ENCODE data around the gene CDX1.

Gene CDX1

DNA sequence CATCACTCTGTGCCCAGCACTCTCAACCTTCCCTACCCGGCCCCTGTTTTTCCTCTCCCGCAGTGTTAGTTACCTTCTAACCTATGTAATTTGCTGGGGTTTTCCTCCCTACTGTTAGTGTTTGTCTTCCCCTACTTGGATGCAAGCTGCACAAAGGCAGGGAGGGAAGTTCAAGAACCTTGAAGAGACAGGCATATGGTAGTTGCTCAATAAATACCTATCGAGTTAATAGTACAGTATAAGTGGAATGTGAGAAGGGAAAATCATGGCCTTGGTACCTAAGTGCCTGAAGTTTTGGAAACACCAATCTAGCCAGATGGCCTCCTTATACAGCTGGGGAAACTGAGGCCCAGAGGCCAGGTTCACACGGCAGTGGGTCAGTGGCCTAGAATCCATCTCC lies 35.1 kb upstream of the CDX1 start:
- in situ Hi-C loops (cut with HindIII; ENCODE audit: low sequenced_read_pairs) = no loop called here

DNA sequence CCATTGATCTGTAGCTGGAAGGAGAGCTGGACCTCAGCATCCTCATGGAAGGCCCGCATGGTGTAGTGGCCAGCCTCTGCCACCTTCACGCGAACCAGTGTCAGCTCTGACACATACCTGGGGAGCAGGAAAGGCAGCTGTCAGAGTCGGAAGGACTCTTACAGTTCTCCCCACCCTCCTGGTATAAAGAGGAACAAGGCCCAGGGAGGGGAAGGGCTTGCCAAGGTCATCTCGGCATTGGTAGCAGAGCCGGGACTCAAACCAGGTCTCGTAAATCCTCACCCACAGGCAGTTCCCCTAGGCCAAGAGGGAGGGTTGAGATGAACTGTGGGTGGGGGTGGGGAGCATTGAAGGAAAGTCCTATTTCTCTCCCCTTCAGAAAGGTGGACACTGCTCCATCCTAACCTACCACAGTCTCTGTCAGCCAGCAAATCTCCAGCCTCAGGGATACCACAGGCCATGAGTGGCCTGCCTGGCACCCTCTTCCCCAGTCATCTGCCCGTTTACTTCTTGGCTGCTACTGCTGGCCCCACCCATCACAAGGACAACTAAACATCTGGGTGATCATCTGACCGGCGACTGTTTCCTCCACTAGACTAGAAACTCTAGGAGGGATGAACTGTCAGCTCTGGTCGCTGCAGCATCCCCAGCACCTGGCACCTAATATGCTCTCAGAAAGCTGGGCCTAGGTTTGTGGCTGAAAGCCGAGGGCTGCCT lies 34.4 kb upstream of the CDX1 start:
- in situ Hi-C loops (cut with HindIII; ENCODE audit: low sequenced_read_pairs) = no loop called here

GRCh38 chr5:150132740-150133139 lies 33.8 kb upstream of the CDX1 start:
- in situ Hi-C loops (cut with HindIII; ENCODE audit: low sequenced_read_pairs) = no loop called here

DNA sequence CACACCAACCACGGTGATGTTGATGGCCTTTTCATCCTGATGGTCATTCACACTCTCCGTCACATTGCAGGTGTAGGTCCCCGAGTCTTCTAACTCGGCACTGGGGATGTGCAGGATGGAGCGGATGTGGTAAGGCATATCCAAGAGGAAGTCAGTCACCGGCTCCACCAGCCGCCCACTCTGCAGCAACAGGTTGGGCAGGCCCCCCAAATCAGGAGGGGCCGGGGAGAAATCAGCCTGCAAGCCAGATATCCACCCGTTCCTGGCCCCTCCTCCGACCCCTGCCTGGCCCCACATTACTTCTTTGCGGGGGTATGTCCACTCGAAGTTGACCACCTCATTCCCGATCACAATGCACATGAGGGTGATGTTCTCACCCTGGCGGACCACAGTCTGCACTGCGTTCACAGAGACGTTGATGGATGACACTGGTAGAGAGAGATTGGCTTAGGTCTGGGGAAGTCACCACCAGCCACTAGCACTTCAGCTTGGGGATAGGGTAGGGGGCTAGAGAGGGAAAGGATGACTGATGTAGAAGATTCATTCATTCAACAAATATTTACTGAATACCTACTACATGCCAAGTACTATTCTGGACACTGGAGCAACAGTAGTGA lies 32.9 kb upstream of the CDX1 start:
- in situ Hi-C loops (cut with HindIII; ENCODE audit: low sequenced_read_pairs) = no loop called here

GRCh38 chr5:150134198-150134588 lies 32.4 kb upstream of the CDX1 start:
- in situ Hi-C loops (cut with HindIII; ENCODE audit: low sequenced_read_pairs) = no loop called here

DNA sequence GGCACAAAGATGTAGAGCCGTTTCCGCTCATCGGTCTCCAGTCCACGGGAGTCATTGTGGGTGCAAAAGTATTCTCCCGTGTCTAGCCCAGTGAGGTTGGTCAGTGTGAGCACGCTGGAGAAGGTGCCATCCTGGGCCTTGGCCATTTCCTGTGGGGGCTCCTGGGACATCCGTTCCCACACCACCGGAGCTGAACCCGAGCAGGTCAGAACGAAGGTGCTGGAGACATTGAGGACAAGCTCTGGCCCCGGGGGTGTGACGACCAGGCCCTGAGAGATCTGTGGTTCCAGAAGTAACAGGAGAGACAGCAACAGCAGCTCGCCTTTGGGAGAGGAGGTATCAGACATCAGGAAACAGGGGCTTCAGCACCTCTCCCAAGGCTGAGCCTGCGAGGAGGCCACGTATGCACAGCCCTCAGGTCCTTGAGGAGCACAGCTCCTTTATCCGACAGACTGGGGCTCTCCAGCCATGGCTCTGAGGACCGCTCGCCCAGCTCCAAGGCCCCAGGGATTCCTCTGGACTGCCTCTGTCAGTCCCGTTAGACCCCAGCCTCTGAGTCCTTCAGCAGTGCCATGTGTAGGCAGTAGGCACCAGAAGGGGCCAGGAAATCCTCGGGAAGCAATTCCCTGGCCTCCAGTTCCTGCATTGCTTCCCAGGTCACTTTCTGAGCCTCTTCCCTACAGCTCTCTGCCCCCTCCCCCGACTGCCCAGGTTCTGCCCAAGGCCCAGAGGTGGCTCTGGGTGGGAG lies 30.8 kb upstream of the CDX1 start:
- in situ Hi-C loops (cut with HindIII; ENCODE audit: low sequenced_read_pairs) = no loop called here

DNA sequence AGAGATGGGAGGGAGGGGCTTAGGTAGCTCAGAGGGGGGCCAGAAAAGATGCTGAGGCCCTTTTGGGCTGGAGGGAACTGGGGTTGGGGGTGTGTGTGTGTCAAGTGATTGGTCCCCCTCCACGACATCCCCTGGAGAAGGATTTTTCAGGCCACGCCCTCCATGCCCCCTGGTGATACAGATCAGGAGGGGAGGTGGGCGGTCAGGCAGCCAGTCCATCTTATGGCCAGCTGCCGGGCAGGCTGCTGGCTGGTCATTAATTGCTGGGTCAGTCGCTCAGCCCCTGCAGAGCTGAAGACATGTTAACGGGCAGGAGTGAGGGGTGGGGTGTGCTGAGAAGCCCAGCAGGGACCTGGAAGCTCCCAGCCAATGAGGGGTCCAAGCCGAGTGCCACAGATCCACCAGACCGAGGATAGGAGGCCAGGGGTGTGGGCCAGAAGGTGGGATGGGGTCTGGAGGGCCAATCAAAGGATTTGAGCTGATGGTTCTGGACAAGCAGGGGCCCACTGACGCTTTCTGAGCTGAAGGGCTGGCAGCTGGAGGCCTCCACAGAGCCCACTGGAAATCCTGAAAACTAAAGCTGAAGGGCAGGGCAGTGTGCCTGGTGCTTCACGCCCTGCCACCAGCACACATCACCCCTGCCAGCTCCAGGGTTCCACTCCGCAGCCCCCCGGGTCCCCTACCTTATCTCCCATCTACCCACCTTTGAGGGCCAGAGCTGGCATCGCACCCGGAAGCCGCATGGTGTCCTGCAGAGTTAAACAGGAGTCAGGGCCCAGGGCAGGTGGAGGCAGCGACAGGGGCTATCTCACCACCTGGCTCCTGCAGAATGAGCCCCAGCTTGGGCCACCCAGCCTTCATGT lies 30.0 kb upstream of the CDX1 start:
- in situ Hi-C loops (cut with HindIII; ENCODE audit: low sequenced_read_pairs) = no loop called here

DNA sequence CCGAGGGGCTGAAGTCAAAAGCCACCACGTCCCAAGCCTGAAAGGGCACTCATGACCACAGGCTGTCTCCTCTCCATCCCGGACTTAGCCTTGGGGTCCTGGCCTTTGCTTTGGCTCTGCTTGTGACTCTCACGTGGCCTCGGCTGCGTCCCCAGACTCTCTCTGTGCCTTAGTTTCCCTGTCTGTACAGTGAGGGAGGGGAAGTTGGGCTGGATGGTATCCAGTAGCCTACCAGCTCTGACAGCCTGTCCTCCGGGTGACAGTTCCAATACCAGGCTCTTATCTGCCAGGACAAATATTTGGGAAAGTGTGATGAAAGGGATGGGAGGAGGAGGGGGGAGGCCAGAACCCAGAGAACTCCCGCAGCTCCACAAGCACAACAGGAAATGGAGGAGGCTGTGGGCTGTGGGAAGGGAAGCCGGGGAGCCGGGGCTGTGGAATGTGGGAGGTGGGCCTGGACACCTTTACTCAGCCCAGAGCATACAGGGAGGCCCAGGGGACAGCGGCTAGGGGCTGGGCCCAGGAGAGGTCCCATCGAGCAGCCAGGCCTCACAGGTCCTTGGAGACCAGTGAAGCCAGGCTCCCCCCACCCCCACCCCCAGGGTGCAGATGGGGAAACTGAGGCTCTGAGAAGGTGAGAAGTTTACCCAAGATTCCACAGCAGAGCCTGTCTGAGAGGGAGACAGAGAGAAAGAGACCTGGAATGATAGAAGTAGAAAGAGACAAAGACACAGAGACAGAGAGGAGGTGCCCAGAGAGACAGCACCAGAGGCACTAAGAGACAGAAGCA lies 29.2 kb upstream of the CDX1 start:
- in situ Hi-C loops (cut with HindIII; ENCODE audit: low sequenced_read_pairs) = no loop called here

DNA sequence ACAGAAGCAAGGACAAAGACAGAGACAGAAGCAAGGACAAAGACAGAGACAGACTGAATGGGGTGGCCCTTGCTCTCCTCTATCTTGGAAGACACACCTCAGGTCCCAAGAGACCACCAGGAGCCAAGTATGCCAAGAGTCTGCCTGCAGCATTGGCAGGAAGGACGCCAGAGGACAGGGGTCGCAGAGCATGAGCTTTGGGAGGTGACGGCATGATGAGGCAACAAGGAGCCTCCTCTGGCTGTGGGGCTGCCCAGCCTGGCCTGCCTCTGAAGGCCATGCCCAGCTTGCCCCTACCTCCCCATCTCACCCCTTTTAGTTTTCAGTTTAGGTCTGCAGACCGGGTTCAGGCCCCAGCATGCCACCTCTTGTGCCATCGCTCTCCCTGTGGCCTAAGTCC lies 28.6 kb upstream of the CDX1 start:
- in situ Hi-C loops (cut with HindIII; ENCODE audit: low sequenced_read_pairs) = no loop called here

GRCh38 chr5:150138551-150139265 lies 27.9 kb upstream of the CDX1 start:
- in situ Hi-C loops (cut with HindIII; ENCODE audit: low sequenced_read_pairs) = no loop called here

DNA sequence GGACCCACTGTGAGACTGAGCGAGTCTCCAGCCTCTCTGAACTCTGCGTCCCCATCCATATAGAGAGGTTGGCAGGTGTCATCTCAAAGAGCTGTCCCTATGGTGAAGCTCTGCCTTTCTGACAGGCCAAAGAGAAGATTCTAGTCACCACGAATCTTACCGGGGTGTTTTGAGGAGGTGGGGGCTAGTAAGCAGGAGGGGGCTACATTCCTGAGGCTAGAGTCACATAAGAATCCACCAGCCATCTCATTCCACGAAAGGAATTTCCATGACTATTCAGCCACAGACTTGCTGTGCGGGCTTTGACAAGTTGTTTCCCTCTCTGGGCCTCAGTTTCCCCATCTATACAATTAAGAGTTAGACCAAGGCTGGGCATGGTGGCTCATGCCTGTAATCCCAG lies 27.2 kb upstream of the CDX1 start:
- in situ Hi-C loops (cut with HindIII; ENCODE audit: low sequenced_read_pairs) = no loop called here

DNA sequence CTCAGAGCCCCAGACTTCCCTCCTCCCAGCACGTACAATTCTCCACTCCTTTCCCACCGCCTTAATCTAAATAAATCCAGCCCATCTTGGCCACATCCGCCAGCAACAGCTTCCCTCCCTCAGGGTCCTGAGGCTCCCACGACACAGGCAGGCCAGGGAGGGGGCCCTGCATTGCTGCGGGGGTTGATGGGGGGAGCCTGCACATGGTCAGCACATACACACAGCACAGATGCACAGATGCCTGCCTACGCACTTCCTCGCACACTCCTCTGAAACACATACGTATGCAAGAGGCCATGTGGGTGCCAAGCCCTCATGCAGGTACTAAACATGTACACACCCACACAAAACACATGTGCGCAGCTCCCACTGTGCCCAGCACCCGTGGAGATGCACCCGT lies 25.7 kb upstream of the CDX1 start:
- in situ Hi-C loops (cut with HindIII; ENCODE audit: low sequenced_read_pairs) = no loop called here

GRCh38 chr5:150141544-150142184 lies 24.9 kb upstream of the CDX1 start:
- in situ Hi-C loops (cut with HindIII; ENCODE audit: low sequenced_read_pairs) = no loop called here

- in situ Hi-C loops (cut with HindIII; ENCODE audit: low sequenced_read_pairs) = no loop called here
These were observed 24.2 kb upstream of the CDX1 start for GRCh38 chr5:150142185-150142958.

DNA sequence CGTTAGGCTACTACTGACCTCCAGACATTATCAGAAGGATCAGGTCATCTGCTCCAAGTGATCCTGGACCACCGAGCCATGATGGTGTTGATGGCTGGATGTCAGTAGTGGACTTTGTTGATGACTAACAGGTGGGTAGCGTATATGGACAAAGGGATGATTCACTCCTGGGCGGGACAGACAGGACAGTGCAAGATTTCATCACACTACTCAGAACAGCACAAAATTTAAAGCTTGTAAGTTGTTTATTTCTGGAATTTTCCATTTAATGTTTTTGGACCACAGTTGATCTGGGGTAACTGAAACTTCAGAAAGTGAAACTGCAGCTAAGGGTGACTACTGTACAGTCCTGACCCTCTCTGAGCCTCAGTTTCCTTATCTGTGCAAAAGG lies 23.6 kb upstream of the CDX1 start:
- in situ Hi-C loops (cut with HindIII; ENCODE audit: low sequenced_read_pairs) = no loop called here

DNA sequence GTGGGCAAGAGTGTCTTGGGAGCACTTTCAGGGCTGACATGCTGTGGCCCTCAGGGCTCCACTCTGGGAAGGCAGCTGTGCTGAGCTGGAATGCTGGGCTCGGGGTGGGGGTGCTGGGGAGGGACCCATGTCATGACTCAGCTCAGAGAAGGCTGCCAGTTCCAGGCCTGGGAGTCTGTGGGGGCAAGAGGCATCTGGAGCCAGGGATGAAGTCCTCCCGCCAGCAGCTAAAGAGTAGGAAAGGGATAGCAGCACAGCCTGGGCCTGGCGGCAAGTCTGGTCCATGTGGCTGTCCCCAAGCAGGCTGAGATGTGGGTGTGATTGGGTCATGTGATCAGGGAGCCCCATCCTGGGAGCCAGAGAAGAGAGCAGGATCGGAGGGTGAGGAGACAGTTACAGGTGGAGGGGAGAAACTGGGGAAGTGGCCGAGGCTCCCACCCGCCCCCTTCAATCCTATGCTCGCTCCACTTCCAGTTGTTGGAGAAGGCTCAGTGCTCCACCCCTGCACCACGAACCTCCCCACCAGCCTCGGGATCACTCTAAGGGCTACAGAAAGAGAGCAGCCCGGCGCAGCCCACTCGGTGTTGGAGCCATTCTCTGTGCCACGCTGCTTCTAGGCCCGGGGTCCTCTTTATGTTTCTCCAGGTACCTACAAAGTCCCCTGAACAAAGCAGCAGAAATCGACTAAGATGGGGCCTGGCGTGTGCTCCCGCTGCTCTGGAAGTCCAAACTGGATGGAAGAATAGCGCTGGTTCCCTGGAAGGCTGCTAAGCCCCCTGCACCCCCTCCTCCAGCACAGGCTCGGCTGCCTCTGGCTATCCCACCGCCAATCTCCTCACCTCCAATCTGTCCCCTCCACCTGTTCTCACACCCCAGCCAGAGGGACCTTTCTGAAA lies 23.0 kb upstream of the CDX1 start:
- in situ Hi-C loops (cut with HindIII; ENCODE audit: low sequenced_read_pairs) = no loop called here

DNA sequence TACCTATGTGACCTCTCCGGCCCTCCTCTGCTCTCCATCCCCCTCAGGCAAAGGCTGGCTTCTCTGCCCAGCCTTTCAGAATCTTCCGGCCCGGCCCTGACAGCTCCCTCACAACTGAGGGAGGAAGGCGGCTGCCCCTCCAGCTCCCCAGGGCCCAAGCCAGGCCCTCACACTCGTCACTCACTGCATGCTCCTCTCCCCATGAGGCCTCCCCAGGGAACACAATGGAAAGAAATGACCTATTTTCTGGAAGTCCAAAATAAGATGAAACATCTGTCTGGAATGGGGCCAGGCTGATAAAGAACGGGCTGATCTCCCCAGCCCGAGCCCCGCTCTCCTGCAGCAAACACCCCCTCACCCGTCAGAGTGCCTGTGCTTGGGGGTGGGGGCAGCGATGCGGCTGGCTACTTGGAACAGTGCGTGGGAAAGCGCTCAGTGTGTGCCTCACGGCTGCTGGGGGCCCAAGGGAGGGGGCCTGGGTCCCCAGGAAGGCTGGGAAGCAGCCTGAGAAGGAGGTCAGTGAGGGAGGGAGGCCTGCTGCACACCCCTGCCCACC lies 22.3 kb upstream of the CDX1 start:
- in situ Hi-C loops (cut with HindIII; ENCODE audit: low sequenced_read_pairs) = no loop called here

All from endothelial cell of hepatic sinusoid (primary cell).